GM23338 (cell line): Measurements from ENCODE around the gene SRGAP1. TPM values are rescaled to one million over a fixed set of nuclear protein-coding genes. Genes with fewer than 3 reads are reported as not detected.

Experiments
- ATAC-seq: fragments of 200-7000 bp; cut with Tn5 transposase; 3 replicates; pipeline ENCODE4 v1.9.1; 2020
- DNase-seq: peaks from one replicate; pipeline ENCODE4 v3.0.0-alpha.2; 2015; ENCODE audit warnings: low spot score
- H2AFZ ChIP-seq: fragments of 200-600 bp; sonication (generic); 2 replicates; pipeline ENCODE4 v1.8.0; 2016; ENCODE audit warnings: antibody characterized with exemption, mild to moderate bottlenecking, moderate library complexity
- H3F3A ChIP-seq: fragments of 200-600 bp; sonication (generic); replicated peaks from 2 replicates; pipeline ENCODE4 v1.8.0; 2017; ENCODE audit warnings: antibody characterized with exemption, mixed run types, low read depth
- H3K27ac ChIP-seq: fragments of 200-600 bp; sonication (generic); 2 replicates; pipeline ENCODE4 v1.6.1; 2016; ENCODE audit warnings: low read depth
- H3K27me3 ChIP-seq: fragments of 200-600 bp; sonication (generic); 2 replicates; pipeline ENCODE4 v1.8.0; 2016; ENCODE audit warnings: mild to moderate bottlenecking, mixed run types, moderate library complexity; ENCODE audit not compliant: insufficient read depth
- H3K36me3 ChIP-seq: fragments of 200-600 bp; sonication (generic); 2 replicates; pipeline ENCODE4 v1.8.0; 2016; ENCODE audit warnings: mild to moderate bottlenecking; ENCODE audit not compliant: insufficient read depth
- H3K4me1 ChIP-seq: fragments of 200-600 bp; sonication (generic); 2 replicates; pipeline ENCODE4 v1.8.0; 2016; ENCODE audit warnings: mild to moderate bottlenecking, moderate library complexity; ENCODE audit not compliant: insufficient read depth
- H3K4me2 ChIP-seq: fragments of 200-600 bp; sonication (generic); 2 replicates; pipeline ENCODE4 v1.7.1; 2017; ENCODE audit warnings: mixed run types
- H3K4me3 ChIP-seq: fragments of 200-600 bp; sonication (generic); 2 replicates; pipeline ENCODE4 v1.6.1; 2016; ENCODE audit warnings: mixed run types
- H3K79me2 ChIP-seq: fragments of 200-600 bp; sonication (generic); replicated peaks from 2 replicates; pipeline ENCODE4 v1.8.0; 2017; ENCODE audit warnings: mild to moderate bottlenecking; ENCODE audit not compliant: insufficient read depth
- H3K9me2 ChIP-seq: fragments of 200-600 bp; sonication (generic); 2 replicates; pipeline ENCODE4 v1.8.0; 2017; ENCODE audit not compliant: insufficient read depth
- H4K20me1 ChIP-seq: fragments of 200-600 bp; sonication (generic); replicated peaks from 2 replicates; pipeline ENCODE4 v1.8.0; 2017; ENCODE audit warnings: mild to moderate bottlenecking; ENCODE audit not compliant: insufficient read depth
- H3K27ac Mint-ChIP-seq: 2 replicates; pipeline ENCODE4 v1.8.0; 2020; ENCODE audit warnings: inconsistent platforms, mild to moderate bottlenecking, moderate library complexity, mixed read lengths
- H3K27me3 Mint-ChIP-seq: 3 replicates; pipeline ENCODE4 v1.8.0; 2022; ENCODE audit warnings: low read depth, mild to moderate bottlenecking, moderate library complexity, mixed read lengths, inconsistent platforms; ENCODE audit not compliant: insufficient read depth, poor library complexity
- H3K36me3 Mint-ChIP-seq: 3 replicates; pipeline ENCODE4 v1.8.0; 2021; ENCODE audit warnings: low read depth, mild to moderate bottlenecking, inconsistent platforms, moderate library complexity, mixed read lengths
- H3K4me1 Mint-ChIP-seq: 3 replicates; pipeline ENCODE4 v1.8.0; 2020; ENCODE audit warnings: mild to moderate bottlenecking, inconsistent platforms, mixed read lengths
- H3K4me3 Mint-ChIP-seq: 3 replicates; pipeline ENCODE4 v1.8.0; 2021; ENCODE audit warnings: moderate library complexity, mild to moderate bottlenecking, inconsistent platforms, mixed read lengths
- H3K9me3 Mint-ChIP-seq: 3 replicates; pipeline ENCODE4 v1.8.0; 2020; ENCODE audit warnings: moderate library complexity, mild to moderate bottlenecking, inconsistent platforms, mixed read lengths
- CREB1 ChIP-seq: fragments of 250-450 bp; sonication (Bioruptor Pico); IDR thresholded peaks from 2 replicates; pipeline ENCODE4 v1.5.0; 2020; ENCODE audit warnings: low read depth, mild to moderate bottlenecking, moderate library complexity
- CTCF ChIP-seq, 2 experiments: fragments of 200-600 bp in 1 of 2; sonication (generic) in 1 of 2; conservative IDR thresholded peaks; 2 replicates each; pipeline versions ENCODE4 v1.5.1 to v1.6.1; 2016 to 2017; ENCODE audit warnings: antibody characterized with exemption in 2 of 2, low read depth in 2 of 2, mild to moderate bottlenecking in 2 of 2, moderate library complexity in 1 of 2
- ETS1 ChIP-seq: IDR thresholded peaks from 2 replicates; pipeline ENCODE4 v1.6.1; 2016; ENCODE audit warnings: antibody characterized with exemption
- EZH2 ChIP-seq: fragments of 200-600 bp; sonication (generic); IDR thresholded peaks from one replicate; pipeline ENCODE4 v1.8.0; 2017; ENCODE audit warnings: antibody characterized with exemption, mild to moderate bottlenecking, low read depth; ENCODE audit not compliant: unreplicated experiment
- EZH2phosphoT487 ChIP-seq: fragments of 200-600 bp; sonication (generic); IDR thresholded peaks from one replicate; pipeline ENCODE4 v1.8.1; 2018; ENCODE audit warnings: antibody characterized with exemption; ENCODE audit not compliant: unreplicated experiment
- JUNB ChIP-seq: IDR thresholded peaks from one replicate; pipeline ENCODE4 v1.6.1; 2016; ENCODE audit warnings: antibody characterized with exemption; ENCODE audit not compliant: unreplicated experiment
- NANOG ChIP-seq: IDR thresholded peaks from 2 replicates; pipeline ENCODE4 v1.6.1; 2016; ENCODE audit warnings: antibody characterized with exemption, borderline replicate concordance
- POLR2AphosphoS5 ChIP-seq: IDR thresholded peaks from 2 replicates; pipeline ENCODE4 v1.6.1; 2016; ENCODE audit warnings: antibody characterized with exemption, low read depth
- STAT1 ChIP-seq: IDR thresholded peaks from one replicate; pipeline ENCODE4 v1.6.1; 2016; ENCODE audit warnings: antibody characterized with exemption; ENCODE audit not compliant: unreplicated experiment
- ZNF114 ChIP-seq: fragments of 250-450 bp; sonication (Bioruptor Pico); IDR thresholded peaks from 2 replicates; pipeline ENCODE4 v1.5.0; 2020; ENCODE audit warnings: mild to moderate bottlenecking, moderate library complexity
- ZNF331 ChIP-seq: fragments of 250-450 bp; sonication (Bioruptor Pico); IDR thresholded peaks from 2 replicates; pipeline ENCODE4 v1.5.0; 2020; ENCODE audit warnings: low read depth, mild to moderate bottlenecking, moderate library complexity
- ZNF462 ChIP-seq: fragments of 250-450 bp; sonication (Bioruptor Pico); IDR thresholded peaks from 2 replicates; pipeline ENCODE4 v1.5.0; 2020; ENCODE audit warnings: mild to moderate bottlenecking, moderate library complexity
- polyA plus RNA-seq: library from polyadenylated mRNA; unstranded; fragments of >200 nt; fragmentation: Nextera tagmentation; extraction: Ambion mirVana; gene quantifications from 2 replicates; pipeline ENCODE4 v1.2.1, GENCODE V29; 2016
- total RNA-seq: library from RNA; depleted of rRNA; stranded (reverse); fragments of >200 nt; shearing (Covaris generic); gene quantifications from 2 replicates; pipeline ENCODE4 v1.2.3, GENCODE V29; 2014
- TF ChIP-seq, protein P1 (sequence below): IDR thresholded peaks from one replicate; pipeline ENCODE4 v1.6.1; 2018; ENCODE audit warnings: antibody characterized with exemption; ENCODE audit not compliant: unreplicated experiment

Gene SRGAP1
- total and polyA plus RNA-seq, 2 experiments from 2014 or later: 6.1 to 8.1 TPM

GRCh38 chr12:63913929-63914328, 69.4 kb downstream of the SRGAP1 start:
- no peaks in the 10 kb centered on the region for H3K27me3 ChIP-seq

More at GRCh38 chr12:63913929-63914328, 69.4 kb downstream of the SRGAP1 start:
- Mint-ChIP-seq H3K4me1 (peaks cover 19% of the 10 kb centered on the region), H3K27me3 (no peaks in the 10 kb centered on the region), H3K4me3 (no peak overlapping the region), H3K9me3 (no peaks in the 10 kb centered on the region), H3K27ac (no peak overlapping the region), H3K36me3 (no peaks in the 10 kb centered on the region)
- Histone ChIP-seq H3K9me2 (no peaks in the 10 kb centered on the region), H3K36me3 (no peaks in the 10 kb centered on the region), H4K20me1 (no peaks in the 10 kb centered on the region), H3K27ac (no peak overlapping the region), H3K79me2 (peaks cover 4% of the 10 kb centered on the region; the same call in 1 of the 2 replicates), H3F3A (no peaks in the 10 kb centered on the region), H3K4me1 (peaks cover 12% of the 10 kb centered on the region), H3K4me3 (no peak overlapping the region), H2AFZ (no peak overlapping the region), H3K4me2 (no peak overlapping the region)
- ATAC-seq (no peak), DNase-seq (no peak)
- no peak for TF ChIP-seq CTCF (conservative IDR thresholded peaks at IDR 0.05; ENCODE audit: low read depth in 2 of 2)
- no peak for TF ChIP-seq JUNB
- no peak for TF ChIP-seq CREB1 (CRISPR knock-in tag)
- no peak for TF ChIP-seq POLR2AphosphoS5
- no peak for TF ChIP-seq ZNF114 (CRISPR knock-in tag)
- no peak for TF ChIP-seq EZH2phosphoT487
- no peak for TF ChIP-seq EZH2
- no peak for TF ChIP-seq ETS1
- TF ChIP-seq STAT1: no peak
- TF ChIP-seq NANOG: no peak
- no peak for TF ChIP-seq ZNF462 (CRISPR knock-in tag)
- no peak for TF ChIP-seq ZNF331
- TF ChIP-seq, protein P1, sequence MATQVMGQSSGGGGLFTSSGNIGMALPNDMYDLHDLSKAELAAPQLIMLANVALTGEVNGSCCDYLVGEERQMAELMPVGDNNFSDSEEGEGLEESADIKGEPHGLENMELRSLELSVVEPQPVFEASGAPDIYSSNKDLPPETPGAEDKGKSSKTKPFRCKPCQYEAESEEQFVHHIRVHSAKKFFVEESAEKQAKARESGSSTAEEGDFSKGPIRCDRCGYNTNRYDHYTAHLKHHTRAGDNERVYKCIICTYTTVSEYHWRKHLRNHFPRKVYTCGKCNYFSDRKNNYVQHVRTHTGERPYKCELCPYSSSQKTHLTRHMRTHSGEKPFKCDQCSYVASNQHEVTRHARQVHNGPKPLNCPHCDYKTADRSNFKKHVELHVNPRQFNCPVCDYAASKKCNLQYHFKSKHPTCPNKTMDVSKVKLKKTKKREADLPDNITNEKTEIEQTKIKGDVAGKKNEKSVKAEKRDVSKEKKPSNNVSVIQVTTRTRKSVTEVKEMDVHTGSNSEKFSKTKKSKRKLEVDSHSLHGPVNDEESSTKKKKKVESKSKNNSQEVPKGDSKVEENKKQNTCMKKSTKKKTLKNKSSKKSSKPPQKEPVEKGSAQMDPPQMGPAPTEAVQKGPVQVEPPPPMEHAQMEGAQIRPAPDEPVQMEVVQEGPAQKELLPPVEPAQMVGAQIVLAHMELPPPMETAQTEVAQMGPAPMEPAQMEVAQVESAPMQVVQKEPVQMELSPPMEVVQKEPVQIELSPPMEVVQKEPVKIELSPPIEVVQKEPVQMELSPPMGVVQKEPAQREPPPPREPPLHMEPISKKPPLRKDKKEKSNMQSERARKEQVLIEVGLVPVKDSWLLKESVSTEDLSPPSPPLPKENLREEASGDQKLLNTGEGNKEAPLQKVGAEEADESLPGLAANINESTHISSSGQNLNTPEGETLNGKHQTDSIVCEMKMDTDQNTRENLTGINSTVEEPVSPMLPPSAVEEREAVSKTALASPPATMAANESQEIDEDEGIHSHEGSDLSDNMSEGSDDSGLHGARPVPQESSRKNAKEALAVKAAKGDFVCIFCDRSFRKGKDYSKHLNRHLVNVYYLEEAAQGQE: no peak
